ENCODE data around the gene COL8A2.

The COL8A2 gene

DNA sequence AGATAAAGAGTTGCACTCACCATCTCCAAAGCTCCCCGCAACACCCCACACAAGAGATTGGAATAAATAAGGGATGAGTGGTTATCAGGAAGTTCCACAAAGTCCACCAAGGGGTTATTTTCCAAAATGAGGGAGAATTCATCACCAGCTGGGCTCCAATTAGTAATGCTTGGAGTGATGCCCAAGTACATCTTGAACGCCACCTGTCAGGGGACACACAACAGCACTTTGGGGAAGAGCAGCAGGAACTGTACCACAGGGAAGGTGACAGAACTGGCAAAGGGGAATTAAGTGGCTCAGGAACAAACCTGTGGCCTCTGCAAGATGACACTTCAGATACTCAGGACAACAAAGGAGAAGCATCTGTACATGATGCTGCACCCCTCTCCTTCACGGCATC, 12.8 kb upstream of the COL8A2 start:
- no peak for DNase-seq

DNA sequence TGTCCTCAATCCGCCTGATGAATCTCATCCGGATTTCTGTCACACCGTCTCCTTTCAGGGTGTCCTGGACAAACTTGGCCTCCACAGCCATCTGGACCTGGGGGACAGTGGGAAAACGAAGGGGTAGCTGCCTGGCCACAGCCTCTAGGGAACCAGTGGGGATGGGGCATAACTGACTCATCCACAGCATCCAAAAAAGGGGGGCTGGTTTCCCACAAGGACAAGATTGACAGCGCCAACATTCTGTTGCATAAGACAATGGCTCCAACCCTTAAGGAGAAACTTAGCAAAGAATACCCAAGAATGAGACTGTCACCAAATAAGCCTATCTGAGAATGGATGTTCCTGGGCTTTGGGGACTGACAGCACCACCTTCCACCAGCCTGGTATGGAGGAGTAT, 12.2 kb upstream of the COL8A2 start:
- DNase-seq, result no peak

DNA sequence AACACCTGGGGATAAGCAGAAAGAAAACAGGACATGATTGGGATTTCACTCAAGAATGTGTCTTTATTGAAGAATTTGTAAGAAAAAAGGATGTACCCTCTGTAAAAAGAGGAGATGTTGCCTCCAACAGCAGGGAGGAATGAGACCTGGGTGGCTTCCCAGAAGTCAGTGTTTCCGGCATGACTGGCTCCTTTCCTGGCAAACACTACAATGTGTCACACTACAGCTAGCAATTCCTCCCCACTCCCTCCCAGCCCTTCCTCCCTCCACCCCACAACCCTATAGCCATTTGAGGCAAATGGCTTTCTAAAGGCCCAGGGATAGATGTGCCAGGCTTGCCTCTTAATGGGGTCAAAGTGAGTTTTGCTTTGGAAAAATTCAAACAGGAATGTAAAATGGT, 11.5 kb upstream of the COL8A2 start:
- DNase-seq, result peak in 13 of 58 donors; percentile 5 to 51 (median 20)

DNA sequence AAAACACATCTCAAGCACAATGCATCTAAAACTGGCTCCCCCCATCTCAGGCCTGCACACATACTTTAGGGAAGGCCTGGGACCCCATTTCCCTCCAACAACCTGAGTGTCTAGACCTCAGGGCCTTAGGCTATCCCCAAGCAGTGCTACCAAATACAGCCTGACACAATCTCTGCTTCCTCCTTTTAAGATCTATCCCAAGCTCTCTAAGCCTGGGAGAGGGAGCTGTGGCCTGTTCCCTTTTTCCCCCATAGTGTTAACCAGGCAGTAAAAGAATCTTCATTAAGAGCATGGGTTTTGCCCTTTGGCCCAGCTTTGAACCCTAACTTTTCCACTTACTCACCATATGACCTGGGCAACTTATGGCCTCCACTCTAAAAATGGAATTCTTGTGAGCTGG, 10.8 kb upstream of the COL8A2 start:
- DNase-seq, result no peak

DNA sequence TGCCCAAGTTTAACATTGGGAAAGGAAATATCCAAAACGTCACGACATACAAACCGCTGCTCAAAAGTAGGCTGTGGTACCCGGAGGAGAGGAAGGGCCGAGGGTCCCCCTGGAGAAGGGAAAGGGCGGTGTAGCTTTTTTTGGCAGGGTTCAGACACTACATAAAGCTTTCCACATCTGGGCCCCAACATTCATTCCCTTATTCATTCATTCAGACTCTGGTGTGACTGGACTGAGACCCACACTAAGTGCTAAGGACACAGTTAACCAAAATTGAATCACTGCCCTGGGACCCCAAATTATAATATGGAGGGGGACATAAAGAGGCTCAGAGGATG, 10.3 kb upstream of the COL8A2 start:
- DNase-seq, result no peak

DNA sequence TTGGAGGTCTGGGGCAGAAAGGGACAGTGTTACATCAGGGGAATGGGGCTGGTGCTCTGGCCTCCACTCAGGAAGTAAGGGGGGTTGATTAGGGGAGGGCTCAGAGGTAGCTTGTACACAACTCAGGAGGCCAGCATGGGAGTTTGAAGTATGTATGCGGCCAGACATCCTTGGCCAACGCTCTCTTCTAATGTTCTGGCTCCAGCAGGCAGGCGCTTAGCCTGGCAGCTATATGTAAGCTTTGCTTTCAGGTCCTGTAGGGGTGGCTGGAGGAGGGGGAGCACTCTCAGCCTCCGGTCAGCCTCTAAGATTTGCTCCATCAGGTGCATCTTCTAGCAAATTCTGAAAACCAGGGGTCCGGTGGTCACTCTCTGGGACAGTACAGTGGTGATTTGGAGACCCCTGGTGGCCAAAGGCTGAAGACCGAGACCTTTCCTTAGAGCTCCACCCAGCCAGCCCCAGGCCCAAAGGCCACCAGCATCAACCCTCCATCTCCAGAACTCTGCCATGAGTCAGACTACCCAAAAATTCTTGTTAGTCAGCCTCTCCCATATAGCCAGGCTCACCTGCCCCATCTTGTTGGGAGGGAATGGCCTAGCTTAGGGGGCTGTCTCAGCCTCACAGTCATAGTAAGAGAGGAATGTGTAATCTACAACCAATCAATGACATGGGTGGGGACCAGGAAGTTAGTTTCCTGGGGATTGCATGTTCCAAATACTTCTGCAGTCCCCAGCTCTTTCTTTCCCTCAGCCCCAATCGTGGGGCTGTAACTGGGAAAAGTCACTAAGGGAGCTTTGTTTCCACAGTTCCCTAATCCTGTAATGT, 9.7 kb upstream of the COL8A2 start:
- peak in 32 of 58 donors; percentile 11 to 69 (median 30) for DNase-seq

DNA sequence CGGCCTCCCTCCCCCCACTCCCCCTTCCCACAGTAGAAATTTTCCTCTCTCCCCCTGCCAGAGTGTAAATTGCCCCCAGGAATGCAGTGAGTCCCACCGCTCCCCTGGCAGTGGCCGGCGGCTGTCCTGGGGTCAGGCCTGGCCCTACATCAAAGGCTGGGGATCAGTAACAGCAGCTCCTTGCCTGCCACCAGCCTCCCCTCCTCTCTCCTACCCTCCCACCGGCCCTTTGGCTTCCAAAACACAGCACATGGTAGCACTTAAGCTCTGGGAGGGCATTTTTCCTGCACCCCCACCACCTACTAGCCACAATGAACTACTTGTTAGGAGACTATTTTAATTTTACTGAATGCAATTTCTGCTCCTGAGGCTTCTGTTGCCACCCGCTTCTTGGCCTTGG, 9.0 kb upstream of the COL8A2 start:
- DNase-seq, result no peak

DNA sequence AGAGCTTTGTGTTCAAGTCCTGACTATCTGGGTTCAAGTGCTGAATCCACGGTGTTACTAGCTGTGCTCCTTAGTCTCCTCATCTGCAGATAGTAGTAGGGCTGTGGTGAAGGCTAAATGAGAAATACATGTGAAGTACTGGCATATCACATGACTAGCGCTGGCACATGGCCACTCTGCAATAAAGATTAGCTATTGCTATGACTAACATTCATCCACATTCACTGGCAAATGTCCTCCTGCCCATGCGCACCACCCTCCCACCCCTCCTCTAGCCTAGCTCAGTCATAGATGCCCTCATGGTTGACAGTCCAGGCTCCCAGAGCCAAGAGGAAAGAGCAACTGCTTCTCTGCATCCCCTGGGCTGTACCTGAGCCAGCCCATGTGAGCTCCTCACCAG, 8.5 kb upstream of the COL8A2 start:
- peak in 19 of 58 donors; percentile 8 to 70 (median 29) for DNase-seq

DNA sequence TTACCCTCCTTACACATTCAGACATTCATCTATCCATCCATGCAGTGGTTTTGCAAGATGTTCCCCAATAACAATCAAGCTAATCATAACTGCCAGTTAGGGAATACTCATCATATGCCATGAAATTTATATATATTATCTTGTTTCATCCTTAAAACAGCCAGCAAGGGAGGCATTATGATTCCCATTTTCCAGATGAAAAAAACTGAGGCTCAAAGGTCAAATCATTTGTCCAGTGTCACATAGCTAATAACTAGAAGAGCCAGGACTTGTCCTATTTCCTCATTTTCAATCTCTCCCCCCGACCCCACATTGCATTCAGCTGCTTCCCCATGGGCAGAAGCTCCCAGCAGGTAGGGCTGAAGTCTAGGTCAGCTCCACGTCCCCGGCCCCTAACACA, 7.0 kb upstream of the COL8A2 start:
- no peak for DNase-seq

DNA sequence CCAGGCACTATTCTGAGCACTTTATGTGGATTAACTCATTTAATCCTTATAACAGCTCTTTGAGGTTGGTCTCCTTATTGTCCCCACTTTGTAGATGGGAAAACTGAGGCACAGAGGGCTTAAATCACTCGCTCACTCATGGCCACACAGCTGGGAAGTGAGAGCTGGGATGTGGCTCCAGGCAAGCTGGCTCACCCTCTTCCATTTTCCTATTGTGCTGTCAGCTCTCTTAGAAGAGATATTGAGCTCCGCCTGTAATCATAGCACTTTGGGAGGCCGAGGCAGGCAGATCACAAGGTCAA, 3.8 kb upstream of the COL8A2 start:
- DNase-seq, result no peak

DNA sequence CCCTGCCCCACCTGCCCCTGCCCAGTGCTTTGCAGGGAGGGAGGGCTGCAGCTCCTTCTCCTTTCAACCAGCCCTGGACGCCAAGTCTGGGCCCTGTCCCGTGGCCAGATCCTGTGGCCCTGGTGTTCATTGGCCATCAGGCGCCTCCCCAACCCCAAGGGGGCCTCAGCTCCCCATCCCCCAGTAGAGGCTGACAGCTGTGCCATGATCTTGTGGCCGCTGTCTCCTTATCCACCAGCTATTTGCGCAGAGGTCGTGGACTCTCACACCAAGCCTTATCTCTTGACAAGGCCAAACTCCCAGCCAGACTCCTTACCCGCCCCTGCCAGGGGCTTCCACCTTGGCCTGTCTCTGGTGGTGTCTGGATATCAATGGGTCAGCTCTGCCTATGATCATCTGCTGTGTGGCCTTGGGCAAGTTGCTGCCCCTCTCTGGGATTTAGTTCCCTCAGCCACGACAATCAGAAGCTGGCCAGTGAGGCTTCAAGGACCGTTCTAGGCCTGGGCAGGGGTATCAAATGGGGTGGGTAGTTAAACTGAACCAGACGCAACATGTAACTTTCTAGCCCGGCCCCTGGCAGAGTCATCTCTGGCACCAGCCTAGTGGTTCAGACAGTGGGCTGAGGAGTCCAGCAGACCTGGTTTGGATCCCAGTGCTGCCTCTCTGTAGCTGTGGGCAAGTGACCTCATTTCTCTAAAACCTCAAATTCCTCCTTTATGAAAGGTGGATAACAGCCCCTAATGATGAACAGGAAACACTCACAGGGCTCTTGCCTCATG, 3.3 kb upstream of the COL8A2 start:
- no peak for DNase-seq

DNA sequence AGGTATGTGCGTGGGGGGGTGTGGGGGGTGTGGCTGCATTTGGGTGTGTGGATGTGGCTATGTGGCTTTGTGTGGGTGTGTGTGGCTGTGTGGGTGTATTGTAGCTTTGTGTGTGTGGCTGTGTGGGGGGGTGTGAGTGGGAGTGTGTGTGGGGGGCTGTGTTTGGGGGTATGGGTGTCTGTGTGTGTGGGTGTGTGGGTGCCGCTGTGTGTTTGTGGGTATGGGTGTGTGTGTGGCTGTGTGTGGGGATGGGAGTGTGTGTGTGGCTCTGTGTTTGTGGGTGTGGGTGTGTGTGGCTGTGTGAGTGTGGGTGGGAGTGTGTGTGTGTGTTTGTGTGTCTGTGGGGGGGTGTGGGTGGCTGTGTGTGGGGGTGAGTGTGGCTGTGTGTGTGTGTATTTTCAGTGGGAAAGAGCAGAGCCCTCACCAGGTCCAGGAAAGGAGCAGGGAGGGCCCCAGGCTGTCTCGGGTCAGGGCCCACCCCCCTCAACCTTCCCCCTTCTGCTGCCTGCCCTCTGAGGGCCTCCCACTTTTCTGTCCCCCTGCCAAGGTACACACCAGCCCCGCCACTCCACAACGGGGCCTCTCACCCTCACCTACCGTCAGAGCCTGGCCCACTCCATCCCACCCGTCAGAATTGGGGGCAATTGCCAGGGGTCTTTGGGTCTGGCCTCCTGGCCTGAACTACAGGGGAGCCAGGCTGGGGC, 1.9 kb upstream of the COL8A2 start:
- DNase-seq, result peak in 1 of 58 donors; percentile 29

DNA sequence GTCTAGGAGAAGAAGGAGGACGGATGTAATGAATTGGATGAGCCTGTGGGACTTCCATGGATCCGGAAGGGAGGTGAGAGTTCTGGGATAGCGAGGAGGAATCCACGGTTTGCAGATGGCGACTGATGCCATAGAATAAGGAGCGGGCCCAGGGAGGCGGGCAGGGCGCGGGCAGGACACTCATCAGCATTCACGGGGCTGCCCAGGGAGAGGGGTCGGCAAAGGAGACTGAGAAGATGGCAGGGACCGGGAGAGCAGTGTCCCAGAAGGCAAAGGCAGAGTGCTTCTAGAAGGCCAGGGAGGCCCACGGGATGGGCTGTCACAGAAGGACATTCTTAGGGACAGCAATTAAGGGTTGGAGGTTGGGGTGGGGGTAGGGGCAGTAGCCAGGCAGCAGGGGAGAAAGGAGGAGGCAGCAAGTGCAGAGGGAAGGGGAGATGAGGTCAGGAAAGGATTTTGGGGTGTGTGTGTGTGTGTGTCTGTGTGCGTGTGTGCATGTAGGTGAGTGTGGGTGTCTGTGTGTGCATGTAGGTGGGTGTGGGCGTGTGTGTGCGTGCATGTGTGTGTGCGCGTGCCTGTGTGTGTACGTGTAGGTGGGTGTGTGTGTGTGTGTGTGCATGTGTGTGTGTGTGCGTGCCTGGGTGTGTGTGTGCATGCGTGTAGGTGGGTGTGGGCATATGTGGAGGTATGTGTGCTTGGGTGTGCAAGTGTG, 1.1 kb upstream of the COL8A2 start:
- DNase-seq, result no peak

DNA sequence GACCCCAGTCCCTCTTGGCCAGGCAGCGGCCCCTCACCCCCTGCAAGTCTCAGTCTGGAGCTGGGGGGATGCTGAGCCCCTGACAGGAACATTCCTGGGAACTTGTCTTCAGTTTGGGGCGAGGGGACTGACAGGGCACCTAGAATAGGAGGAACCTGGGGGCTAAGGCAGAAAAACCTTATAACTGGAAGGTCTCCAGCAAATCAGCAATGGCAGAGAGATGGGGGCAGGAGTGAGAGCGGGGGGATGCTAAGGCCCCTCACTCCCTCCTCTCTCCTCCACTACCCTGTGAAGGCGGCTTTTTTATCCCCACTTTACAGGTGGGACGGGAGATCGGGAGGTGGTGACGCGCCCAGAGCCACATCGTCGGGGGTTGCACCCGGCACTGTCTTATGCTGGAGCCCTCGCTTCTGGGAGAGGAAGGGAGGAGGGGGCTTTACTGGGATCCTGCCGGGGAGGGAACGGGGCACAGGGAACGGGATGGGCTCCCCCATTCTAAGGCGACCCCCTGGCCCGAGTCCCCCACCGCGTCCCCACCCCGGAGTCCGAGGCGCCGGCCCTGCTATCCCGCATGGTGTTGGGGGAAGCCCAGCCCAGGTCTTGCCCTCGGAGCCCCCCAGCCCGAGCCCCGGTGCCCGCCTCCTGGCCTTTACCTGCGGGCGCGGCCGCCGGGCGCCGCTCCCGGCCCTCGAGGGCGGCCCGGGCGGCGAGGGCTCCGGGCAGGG, 456 bp downstream of the COL8A2 start:
- DNase-seq, result no peak

DNA sequence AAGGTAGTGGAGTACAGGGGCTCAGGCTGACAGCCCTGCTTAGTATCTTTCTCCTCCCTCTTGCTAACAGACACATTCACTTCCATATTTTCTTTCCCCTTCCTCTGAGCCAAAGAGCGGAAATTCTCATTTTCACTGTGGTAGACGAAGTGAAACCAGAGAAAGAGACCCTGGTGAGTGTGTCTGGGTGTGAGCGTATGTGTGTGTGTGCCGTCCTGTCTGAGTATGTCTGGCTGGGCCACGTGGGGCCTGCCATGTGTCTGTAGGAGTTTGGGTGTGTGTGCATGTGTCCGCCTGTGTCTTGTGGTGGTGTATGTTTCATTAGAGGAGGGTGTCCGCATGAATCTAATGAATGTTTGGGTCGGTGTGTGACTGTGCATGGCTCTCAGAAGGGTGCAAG, 1.7 kb downstream of the COL8A2 start:
- DNase-seq, result peak in 16 of 58 donors; percentile 5 to 28 (median 20)

DNA sequence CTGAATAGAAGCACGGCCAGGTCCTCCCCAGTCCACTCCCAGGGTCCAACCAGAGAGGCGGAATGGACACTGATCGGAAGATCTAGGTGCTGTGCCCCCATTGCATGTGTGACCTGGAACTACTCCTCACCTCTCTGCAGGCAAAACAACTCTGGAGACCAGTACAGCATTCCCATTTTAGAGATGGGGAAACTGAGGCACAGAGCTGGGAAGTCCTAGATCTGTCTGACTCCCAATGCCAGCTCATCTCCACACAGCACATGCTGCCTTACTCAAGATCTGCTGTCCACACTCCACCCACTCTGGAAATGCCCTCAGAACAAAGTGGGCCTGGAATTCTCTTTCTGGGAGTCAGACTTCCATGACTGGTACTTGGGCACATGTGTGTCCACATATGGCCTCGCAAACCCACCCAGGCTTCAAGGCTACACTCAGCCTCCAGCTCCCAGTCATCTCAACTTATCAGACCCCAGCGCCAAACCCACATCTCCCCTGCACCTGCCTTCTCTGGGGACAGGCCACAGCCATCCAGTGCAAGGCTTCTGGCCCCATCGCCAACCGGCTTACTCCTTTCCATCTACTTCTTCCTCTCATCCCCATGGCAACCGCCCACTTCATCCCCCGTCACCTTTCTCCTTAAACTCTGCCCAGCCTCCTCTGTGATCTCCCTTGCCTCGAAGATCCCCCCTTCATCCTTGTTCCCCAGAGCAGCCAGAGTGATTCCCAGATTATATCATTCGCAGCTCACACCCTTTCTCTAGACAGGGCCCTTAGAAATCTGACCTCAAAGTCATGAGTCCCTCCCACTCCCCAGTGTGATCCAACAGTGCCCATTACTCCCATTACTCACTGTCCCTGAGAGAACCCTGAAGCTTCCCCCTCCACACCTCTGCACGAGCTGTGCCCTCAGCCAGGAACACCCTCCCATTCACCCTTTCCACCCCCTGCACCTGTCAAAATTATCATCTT, 2.7 kb downstream of the COL8A2 start:
- DNase-seq, result no peak

DNA sequence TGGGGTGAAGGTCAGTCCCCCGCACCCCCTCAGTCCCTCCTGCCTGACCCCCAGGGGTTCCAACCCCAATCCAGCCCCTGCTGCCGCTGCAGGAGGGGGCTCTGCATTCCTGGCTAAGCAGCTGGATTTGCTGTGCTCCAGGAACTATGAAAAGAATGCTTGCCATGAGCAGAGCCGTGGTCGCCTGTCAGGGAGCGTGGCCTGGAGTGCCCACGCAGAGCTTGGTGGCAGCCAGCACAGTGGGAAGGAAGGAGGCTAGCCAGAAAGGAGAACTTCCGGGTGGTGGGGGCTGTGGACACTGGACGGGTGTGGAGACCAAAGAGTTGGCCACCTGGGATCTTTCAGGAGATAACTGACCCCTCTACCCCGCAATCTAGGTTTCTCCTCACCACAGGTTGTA, 5.6 kb downstream of the COL8A2 start:
- DNase-seq, result no peak

DNA sequence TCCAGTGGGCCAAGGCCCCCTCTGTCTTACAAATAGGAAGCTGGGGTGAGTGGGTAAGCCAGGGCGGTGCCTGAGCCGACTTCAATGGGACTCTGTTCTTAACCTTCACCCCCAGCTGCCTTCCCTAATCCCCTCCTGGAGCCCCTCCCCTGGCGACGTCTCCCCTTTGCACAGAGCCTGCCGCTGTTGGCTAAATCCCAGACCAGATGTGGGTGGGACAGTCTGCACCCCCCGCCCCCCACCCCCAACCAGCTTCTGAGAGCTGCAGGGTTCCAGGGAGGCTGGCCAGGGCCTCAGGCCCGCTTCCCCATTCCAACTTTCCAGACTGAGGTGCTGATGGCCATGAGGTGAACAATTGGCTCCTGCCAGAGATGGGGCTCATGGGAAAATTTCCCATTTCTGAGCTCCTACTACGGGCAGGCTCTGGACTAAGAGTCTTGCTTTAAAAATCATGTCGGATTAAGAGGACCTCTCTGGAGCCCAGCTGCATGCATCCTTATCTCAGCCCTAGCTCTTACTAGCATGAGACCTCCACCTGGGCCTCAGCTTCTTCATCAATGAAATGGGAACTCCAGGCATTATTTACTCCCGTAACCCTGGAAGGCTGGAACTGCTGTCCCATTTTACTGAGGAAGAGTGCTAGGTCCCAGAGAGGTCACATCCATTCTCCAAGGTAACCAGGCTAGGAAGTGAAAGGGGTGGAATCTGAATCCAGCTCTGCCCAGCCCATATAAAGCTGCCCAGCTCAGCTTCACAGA, 6.4 kb downstream of the COL8A2 start:
- DNase-seq, result no peak

DNA sequence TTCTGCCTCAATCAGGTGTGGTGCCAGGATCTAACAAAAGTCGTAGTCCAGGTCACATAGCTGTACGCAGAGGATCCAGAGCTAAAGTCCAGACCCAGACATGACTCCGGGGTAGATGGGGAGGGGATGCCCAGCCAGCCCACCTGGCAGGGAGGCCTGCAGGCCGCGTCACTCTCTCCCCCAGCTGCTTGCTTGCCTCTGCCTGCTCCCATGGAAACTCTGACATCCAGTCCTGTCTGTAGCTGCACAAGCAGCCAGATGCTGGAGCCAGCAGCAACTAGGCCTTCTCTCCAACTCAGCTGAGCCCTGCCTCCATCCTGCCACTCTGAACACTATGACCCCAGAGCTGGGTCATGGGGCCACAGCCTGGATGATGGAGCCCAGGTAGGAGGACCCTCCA, 8.1 kb downstream of the COL8A2 start:
- peak in 1 of 58 donors; percentile 15 for DNase-seq
